Pericardium fibroblast (primary cell): ENCODE results near the gene RNF43. TPM values are rescaled to one million over a fixed set of nuclear protein-coding genes. Genes with fewer than 3 reads are reported as not detected.

Experiments
- total RNA-seq: library from RNA; depleted of rRNA; stranded (reverse); fragments of >200 nt; gene quantifications from 2 replicates; pipeline ENCODE4 v1.2.3, GENCODE V29; 2015

The RNF43 gene
- not detected in 2 replicates for total RNA-seq

DNA sequence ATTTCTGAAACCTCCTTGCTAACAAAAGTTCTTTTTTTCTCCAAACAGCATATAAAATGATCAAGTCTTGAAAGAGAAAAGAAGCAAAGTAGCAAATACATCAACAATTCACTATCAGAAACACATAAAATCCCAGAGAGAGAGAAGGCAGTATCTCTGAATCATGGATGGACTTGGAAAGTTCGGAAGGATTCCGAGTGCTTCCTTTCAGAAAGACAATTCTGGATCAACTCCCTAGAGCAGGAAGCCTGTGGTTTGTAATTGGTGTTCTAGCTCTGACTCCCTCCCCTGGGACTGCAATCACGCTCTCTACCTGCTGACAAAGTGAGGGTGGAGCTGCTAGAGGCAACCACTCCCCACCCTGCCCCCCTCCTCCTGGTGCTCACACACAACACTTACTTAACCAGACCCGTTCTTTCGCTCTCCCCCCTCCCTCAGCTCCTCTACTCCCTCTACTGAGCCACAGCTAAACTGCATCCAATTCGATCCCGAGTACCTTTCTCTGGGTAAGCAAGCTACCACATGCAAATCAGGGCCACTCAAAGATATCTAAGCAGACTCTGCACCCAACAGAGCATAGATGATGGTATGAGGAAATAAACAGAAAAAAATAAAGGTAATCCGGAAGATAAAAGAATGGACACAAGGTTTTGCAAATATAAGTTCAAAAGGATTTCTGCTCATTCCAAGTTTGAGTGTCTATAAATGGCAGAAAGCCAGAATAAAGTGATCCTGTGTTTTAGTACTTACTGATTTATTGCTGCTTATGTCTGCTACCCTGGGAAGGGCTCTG lies at the start of gene RNF43:
Gene RNF43 (minus strand): TSS at position 235 of the 793 bp plus-strand sequence. CDS start 1,957 bp downstream, outside the sequence.

Other genes with a start within 250 kb of the RNF43 start
- not detected in 2 replicates for gene EPX, start 224.8 kb downstream of the RNF43 start, total RNA-seq
- 6.2 and 11.3 TPM in 2 replicates for gene MKS1, start 198.3 kb downstream of the RNF43 start, total RNA-seq
- not detected in 2 replicates for gene LPO, start 178.9 kb downstream of the RNF43 start, total RNA-seq
- gene MPO, start 136.6 kb downstream of the RNF43 start, total RNA-seq: not detected in 2 replicates
- gene TSPOAP1, start 88.7 kb downstream of the RNF43 start, total RNA-seq: under 0.01 and 0.43 TPM in 2 replicates
- 26.6 and 39.6 TPM in 2 replicates for gene SUPT4H1, start 65.3 kb downstream of the RNF43 start, total RNA-seq
- under 0.01 TPM in 1 of 2 replicates, not detected in the other for gene HSF5, start 70.9 kb upstream of the RNF43 start, total RNA-seq
- 25.8 and 27.3 TPM in 2 replicates for gene MTMR4, start 97.1 kb upstream of the RNF43 start, total RNA-seq